ENCODE measurements around the gene THSD4.

DNA sequence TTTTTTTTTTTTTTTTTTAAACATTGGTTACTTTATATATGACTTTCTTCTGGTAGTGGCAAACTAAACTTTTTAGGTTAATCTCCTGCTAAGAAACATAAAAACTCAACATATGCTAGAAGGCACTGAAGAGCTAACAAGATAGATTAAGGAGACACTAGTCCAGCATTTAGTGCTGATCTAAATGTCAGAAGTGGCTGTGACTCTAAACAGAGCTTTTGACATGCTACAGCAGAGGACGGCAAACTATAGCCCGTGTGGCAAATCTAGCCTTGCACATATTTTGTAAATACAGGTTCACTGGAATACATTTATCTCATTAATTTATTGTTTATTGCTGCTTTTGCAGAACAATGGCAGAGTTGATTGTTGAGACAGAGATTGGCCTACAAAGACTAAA lies 715.7 kb downstream of the THSD4 start:
- no peak for TF ChIP-seq EZH2phosphoT487 (IDR thresholded peaks at IDR 0.05; ENCODE audit: low read depth)
- TF ChIP-seq, protein P1, sequence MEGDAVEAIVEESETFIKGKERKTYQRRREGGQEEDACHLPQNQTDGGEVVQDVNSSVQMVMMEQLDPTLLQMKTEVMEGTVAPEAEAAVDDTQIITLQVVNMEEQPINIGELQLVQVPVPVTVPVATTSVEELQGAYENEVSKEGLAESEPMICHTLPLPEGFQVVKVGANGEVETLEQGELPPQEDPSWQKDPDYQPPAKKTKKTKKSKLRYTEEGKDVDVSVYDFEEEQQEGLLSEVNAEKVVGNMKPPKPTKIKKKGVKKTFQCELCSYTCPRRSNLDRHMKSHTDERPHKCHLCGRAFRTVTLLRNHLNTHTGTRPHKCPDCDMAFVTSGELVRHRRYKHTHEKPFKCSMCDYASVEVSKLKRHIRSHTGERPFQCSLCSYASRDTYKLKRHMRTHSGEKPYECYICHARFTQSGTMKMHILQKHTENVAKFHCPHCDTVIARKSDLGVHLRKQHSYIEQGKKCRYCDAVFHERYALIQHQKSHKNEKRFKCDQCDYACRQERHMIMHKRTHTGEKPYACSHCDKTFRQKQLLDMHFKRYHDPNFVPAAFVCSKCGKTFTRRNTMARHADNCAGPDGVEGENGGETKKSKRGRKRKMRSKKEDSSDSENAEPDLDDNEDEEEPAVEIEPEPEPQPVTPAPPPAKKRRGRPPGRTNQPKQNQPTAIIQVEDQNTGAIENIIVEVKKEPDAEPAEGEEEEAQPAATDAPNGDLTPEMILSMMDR (IDR thresholded peaks at IDR 0.05; ENCODE audit: low read depth, low read length), result no peak

Data from OCI-LY3 (cell line).